ENCODE data around the gene CFAP45.

The CFAP45 gene, protein sequence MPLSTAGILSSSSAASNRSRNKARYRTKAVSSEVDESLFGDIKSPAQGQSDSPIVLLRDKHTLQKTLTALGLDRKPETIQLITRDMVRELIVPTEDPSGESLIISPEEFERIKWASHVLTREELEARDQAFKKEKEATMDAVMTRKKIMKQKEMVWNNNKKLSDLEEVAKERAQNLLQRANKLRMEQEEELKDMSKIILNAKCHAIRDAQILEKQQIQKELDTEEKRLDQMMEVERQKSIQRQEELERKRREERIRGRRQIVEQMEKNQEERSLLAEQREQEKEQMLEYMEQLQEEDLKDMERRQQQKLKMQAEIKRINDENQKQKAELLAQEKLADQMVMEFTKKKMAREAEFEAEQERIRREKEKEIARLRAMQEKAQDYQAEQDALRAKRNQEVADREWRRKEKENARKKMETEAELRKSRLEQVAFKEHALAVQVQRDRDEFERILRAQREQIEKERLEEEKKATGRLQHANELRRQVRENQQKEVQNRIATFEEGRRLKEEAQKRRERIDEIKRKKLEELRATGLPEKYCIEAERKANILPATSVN

DNA sequence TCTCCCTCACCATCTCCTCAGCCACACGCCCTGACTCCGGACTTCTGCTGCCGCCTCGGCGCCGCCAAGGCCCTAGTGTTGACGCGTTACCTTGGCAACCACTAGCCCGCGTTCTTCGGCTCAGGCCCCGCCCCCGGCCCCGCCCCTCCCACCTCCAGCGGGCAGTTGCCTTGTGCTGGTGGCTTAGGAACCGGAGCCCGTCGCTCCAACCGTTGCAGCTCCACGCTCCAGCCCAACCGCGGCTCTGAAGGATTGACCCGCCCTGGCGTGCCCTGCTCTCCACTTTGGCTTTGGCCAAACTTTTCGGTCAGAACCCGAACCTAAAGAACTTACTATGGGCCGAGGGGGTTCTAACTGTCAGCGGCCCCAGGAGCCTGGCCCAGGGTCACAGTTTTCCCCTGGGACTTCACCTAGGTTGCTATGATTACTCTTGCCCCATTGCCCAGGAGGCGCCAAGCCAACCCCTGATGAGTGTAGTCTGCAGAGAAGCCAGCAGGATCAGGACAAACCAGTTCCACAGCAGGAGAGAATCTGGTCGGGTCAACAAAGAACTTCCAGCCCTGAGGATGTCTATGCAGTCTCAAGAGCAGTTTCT lies at the start of gene CFAP45:
TSS of gene CFAP45 (minus strand) at position 80 of the 595 bp plus-strand sequence. CDS start at position 13, 67 bp downstream.
- TF ChIP-seq, protein P1, sequence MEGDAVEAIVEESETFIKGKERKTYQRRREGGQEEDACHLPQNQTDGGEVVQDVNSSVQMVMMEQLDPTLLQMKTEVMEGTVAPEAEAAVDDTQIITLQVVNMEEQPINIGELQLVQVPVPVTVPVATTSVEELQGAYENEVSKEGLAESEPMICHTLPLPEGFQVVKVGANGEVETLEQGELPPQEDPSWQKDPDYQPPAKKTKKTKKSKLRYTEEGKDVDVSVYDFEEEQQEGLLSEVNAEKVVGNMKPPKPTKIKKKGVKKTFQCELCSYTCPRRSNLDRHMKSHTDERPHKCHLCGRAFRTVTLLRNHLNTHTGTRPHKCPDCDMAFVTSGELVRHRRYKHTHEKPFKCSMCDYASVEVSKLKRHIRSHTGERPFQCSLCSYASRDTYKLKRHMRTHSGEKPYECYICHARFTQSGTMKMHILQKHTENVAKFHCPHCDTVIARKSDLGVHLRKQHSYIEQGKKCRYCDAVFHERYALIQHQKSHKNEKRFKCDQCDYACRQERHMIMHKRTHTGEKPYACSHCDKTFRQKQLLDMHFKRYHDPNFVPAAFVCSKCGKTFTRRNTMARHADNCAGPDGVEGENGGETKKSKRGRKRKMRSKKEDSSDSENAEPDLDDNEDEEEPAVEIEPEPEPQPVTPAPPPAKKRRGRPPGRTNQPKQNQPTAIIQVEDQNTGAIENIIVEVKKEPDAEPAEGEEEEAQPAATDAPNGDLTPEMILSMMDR (conservative IDR thresholded peaks at IDR 0.05; ENCODE audit: low read depth, low read length): no peak
- no peak within 1 kb of the TSS for H3K4me3 ChIP-seq (ENCODE audit: low read length)
- DNase-seq (ENCODE audit: low read depth): peak; percentile 65

DNA sequence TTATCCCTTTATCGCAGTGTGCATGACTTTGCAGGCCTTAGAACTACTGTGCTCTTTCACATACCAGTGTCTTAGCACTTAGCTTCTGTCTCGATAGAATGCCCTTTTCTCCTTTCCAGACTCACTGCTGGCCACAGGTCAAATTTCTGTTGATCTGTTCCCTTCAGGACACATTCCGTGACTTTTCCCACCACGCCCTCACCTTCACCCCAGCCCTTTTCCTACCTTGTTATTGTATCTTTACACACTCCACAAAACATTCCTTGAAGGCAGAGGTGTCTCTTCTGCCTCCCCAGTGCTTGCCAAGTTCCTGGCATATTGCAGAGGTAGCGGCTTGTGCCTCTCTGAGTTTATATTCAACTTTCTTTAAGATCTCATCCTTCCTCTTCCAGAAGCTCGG lies 49.2 kb upstream of the CFAP45 start:
- H3K4me3 ChIP-seq (ENCODE audit: low read length): no peak overlapping the region
- TF ChIP-seq, protein P1 (conservative IDR thresholded peaks at IDR 0.05; ENCODE audit: low read depth, low read length): no peak
- DNase-seq (ENCODE audit: low read depth): no peak

DNA sequence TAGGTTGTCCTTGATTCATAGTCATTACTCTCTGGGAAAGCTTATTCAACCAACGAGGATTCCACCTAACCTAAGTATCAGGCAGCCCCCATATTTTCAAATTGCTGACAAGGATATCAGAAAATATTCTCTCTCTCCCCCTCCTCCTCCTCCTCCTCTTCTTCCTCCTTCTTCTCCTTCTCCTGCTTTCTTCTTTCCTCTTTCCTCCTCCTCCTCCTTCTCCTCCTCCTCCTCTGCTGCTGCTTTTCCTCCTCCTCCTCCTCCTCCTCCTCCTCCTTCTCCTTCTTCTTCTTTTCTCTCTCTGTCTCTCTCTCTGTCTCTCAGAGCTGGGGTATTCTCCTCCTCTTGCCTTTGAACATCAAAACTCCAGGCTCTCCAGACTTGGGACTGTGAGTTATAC lies 48.0 kb upstream of the CFAP45 start:
- no peak overlapping the region for H3K4me3 ChIP-seq (ENCODE audit: low read length)
- no peak for DNase-seq (ENCODE audit: low read depth)
- TF ChIP-seq, protein P1 (conservative IDR thresholded peaks at IDR 0.05; ENCODE audit: low read depth, low read length): no peak

DNA sequence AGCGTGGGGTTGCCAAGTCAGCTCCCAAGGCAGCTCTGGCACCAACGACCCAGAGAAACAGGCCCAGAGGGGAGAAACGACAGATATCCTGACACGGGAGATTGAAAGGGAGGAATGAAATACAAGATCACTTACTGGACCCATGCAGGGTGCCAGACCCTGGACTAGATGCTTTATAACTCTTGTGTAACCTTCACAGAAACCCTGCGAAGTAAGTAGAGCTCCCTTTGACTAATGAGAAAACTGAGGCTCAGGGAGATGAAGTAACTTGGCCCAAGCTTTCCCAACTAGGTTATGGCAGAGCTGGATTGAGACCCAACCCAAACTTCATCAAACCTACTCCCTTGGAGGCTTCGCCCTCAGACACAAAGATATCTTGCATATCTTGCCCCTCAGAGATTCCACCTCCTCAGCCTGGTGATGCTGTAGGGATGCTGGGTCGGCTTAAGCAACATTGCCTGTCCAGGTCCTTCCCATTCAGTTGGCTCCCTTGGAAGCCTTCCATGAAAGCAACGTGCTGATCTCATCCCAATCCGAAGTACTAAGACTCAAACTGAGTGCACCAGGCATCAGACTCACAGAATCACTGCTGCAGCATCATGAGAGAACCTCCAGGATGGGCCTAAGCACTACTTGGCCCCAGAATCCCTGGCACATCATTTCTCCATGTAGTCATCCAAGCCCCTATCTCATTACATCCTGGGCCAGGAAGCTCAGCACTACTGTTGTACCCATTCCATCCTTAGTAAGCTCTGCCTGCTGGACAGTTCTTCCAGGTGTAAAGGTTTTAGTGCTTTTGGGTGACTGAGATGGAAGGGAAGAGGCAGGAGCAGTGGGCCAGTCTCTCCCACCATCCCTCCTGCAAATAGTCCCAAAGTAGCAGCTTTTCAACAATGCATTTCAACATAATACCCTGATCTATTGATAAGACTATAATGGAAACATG lies 46.5 kb upstream of the CFAP45 start:
- TF ChIP-seq, protein P1 (conservative IDR thresholded peaks at IDR 0.05; ENCODE audit: low read depth, low read length): no peak
- peak overlapping the region; percentile 87 for H3K4me3 ChIP-seq (ENCODE audit: low read length)
- no peak for DNase-seq (ENCODE audit: low read depth)

DNA sequence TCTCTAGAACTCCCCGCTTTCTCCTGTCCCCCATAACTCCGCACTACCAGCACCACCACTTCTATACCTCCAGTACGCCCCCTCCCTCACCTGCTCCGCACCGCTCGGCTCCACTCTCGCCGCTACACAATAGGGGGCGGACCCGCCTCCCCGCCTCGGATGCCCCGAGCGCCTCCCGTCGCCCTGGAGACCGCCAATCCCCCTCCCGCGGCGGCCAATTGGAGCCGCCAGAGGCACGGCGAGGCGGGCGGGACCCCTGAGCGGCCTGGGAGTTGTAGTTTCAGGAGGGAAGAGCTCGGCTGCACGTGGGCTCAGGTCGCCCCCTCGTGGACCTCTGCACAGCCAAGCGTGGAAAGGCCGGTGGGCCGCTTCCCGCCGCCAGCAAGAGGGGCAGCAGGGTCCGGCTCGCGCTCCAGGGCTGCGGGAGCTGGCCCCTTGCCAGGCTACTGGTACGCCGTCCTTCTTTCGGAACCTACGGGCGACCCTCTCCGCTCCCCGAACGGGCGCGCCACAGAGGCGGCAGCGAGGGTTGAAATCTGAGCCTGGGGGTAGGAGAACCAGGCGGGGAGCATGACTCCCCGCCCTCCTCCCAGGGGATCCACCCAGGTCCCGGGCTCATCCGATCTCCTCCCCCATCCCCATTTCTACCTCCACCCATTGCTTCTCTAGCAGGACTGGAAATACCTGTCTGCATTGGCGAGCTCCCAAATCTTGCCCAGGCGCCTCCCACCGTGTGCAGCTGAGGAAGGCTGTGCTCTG lies 45.7 kb upstream of the CFAP45 start, which contains the start of gene IGSF9:
TSS of gene IGSF9 (minus strand) at position 131 of the 759 bp plus-strand sequence. CDS start 2,159 bp downstream, outside the sequence.
- peak within 1 kb of the TSS; percentile 87 for H3K4me3 ChIP-seq (ENCODE audit: low read length)
- TF ChIP-seq, protein P1 (conservative IDR thresholded peaks at IDR 0.05; ENCODE audit: low read depth, low read length): peak; percentile 51
- DNase-seq (ENCODE audit: low read depth): no peak
